Measurements from ENCODE around the gene GRAMD2A.

- TF ChIP-seq SP2 (tag by site-specific recombination; IDR thresholded peaks at IDR 0.05), result no peak
- no peak for TF ChIP-seq ZNF146 (tag by site-specific recombination; IDR thresholded peaks at IDR 0.05)
- TF ChIP-seq ZNF138 (tag by site-specific recombination; IDR thresholded peaks at IDR 0.05; ENCODE audit: borderline replicate concordance), result no peak
- no peak for TF ChIP-seq MYNN (tag by site-specific recombination; IDR thresholded peaks at IDR 0.05; ENCODE audit: borderline replicate concordance)
- TF ChIP-seq, protein P1, sequence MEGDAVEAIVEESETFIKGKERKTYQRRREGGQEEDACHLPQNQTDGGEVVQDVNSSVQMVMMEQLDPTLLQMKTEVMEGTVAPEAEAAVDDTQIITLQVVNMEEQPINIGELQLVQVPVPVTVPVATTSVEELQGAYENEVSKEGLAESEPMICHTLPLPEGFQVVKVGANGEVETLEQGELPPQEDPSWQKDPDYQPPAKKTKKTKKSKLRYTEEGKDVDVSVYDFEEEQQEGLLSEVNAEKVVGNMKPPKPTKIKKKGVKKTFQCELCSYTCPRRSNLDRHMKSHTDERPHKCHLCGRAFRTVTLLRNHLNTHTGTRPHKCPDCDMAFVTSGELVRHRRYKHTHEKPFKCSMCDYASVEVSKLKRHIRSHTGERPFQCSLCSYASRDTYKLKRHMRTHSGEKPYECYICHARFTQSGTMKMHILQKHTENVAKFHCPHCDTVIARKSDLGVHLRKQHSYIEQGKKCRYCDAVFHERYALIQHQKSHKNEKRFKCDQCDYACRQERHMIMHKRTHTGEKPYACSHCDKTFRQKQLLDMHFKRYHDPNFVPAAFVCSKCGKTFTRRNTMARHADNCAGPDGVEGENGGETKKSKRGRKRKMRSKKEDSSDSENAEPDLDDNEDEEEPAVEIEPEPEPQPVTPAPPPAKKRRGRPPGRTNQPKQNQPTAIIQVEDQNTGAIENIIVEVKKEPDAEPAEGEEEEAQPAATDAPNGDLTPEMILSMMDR (tag by site-specific recombination; IDR thresholded peaks at IDR 0.05), result no peak
- no peak for TF ChIP-seq RBAK (tag by site-specific recombination; IDR thresholded peaks at IDR 0.05)
These were observed 5.4 kb upstream of the GRAMD2A start for GRCh38 chr15:72202801-72203506.

Data from HEK293 (cell line).